Mucosa of gallbladder (tissue), 1 donor: Measurements from ENCODE around the gene SLC7A6OS. TPM values are rescaled to one million over a fixed set of nuclear protein-coding genes. Genes with fewer than 3 reads are reported as not detected.

ENCODE experiments used
- DNase-seq: peaks from one replicate; pipeline ENCODE4 v3.0.0-alpha.2; 2020; ENCODE audit warnings: low spot score
- total RNA-seq: library from RNA; stranded (reverse); gene quantifications from one replicate; pipeline ENCODE4 v1.2.1, GENCODE V29; 2021
- donor health status: DM: no; HTN: no; CAD: no.

The SLC7A6OS gene
- total RNA-seq, 1 donor from 2014 or later = 15.6 TPM

DNA sequence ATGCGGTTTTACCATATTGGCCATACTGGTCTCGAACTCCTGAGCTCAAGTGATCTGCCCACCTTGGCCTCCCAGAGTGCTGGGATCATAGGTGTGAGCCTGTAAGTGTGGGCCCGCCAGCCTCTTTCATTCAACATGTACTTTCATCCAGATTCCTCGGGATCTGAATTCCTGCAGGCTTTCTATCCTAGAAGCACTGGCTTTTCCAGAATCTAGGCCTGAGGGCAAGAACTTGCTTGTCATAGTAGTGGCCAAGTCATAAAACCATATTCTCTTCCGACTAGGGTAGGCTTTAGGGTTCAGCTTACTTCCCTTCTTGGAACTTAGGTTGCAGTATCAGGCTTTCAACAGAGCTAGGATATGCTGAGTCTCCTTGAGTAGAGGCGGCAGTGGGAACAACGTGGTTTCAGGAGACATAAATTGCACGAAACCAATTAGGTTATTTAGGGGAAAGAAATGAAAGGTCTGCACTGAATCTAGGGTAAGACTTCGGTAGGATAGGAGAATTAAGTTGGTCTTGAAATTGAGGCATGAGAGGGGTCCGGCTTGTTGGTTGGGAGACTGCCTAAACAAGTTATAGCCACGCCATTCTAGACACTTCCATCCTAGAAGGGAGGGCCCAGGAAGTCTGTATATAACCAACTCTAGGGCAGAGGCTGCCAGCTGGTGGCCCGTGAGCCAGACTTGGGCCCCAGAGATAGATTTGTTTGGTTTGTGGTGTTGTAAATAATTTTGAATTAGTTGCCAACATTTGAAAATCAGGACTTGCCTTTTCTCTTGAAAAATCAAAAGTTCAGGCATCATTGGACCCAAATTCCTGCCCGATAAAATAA, 30.8 kb downstream of the SLC7A6OS start:
- DNase-seq = no peak

DNA sequence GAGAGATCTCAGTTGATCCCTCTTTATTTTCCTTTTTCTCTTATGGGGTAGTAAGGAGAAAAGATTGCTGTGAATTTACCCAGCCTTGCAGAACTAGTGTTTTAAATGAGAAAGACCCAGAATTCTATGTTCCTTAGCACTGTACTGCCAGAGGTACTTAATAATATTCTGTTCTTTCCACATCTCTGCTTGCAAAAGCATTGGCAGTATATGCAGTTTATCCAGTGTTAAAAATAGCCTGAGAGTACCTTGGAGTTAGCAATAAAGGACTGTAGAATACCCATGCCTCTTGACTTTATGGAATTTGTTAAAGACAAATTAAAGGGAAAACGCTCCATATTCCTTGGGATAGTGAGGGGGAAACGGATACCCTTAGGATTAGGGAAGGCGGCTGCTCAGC, 34.5 kb downstream of the SLC7A6OS start:
- no peak for DNase-seq

DNA sequence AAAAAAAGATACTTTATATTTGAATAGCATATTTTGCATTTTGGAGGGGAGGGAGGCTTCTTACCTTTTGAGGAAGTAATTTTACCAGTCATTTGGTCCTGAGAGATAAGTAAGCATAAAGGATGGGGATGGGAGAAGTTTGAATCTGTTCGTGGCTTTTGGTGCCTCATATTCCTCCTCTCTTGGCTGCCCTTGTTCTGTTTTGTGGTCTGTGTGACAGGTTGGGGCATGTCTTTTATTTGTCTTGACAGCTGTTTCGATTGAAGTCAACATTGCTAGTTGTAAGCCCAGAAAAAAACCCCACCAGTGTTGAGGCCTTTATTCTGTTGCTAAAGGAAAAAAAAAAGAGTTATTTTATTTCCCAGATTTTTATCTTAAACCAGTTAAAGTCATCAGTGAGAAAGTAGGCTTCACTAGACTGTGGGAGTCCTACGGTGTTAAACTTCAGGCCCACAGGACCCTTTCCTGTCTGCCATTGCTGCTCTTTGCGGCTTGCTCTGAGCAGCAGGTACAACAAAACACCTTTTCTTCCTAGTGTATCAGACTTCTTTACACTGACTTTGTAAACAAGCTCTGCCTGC, 35.0 kb downstream of the SLC7A6OS start:
- no peak for DNase-seq

GRCh38 chr16:68274441-68274840, 36.3 kb downstream of the SLC7A6OS start:
- DNase-seq = no peak

DNA sequence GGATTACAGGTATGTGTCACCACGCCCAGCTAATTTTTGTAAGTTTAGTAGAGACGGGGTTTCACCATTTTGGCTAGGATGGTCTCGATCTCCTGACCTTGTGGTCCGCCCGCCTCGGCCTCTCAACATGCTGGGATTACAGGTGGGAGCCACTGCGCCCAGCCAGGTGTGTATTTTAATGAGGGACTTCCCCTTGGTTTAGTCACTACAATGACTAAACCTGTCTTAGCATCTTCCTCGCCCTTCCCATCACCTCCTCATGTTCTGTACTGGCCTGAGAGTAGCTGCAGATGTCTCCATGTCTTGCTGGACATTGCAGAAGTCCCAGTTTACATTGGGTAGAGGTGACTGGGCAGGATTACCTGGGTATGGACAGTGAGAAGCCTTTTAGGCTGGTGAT, 36.9 kb downstream of the SLC7A6OS start:
- no peak for DNase-seq

- DNase-seq = no peak
Measured at GRCh38 chr16:68273459-68273858, 37.3 kb downstream of the SLC7A6OS start.

- DNase-seq = no peak
Measured at GRCh38 chr16:68272507-68273209, 38.1 kb downstream of the SLC7A6OS start.

- no peak for DNase-seq
Measured at GRCh38 chr16:68270353-68270752, 40.4 kb downstream of the SLC7A6OS start.

GRCh38 chr16:68269793-68270192, 41.0 kb downstream of the SLC7A6OS start:
- DNase-seq = no peak

GRCh38 chr16:68267612-68268405, 42.9 kb downstream of the SLC7A6OS start:
- DNase-seq = no peak

DNA sequence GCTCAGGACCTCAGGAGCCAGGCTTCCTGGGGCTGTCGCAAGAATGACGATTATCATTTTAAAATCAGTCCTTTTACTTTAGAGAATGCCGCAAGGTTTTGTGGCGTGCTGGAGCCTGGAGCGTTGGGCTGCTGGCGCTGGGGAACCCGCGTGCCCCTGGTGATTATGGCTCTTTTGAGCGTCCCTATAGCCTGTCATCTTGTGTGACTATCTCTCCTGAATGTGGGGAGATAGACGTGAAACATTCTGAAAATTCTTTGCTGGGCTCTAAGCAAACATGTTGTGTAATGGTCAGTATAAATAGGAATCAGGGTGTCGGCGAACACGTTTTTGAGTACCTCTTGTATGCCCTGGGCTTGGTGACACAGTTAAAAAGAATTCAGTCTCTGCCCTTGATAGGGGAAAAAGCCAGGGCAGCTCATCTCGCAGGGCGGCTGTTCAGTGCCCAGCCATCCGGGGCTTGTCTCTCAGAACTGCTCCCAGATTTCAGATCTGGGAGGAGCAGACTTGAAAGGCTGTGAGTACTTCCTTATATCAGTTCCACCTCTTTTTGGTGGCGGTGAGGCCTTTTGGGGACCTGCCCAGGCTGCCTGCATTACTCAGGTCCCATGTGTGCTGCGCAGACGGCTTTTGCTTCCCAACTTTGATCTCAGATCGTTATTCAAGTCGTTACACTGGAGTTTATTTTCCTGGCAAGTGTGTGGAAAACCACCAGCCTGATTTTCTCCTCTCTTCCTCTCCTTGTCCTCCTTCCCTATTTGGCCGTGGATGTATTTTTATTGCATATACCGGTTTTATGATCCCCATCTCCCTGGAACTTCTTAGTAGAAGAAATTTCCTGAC, 45.4 kb downstream of the SLC7A6OS start:
- no peak for DNase-seq

DNA sequence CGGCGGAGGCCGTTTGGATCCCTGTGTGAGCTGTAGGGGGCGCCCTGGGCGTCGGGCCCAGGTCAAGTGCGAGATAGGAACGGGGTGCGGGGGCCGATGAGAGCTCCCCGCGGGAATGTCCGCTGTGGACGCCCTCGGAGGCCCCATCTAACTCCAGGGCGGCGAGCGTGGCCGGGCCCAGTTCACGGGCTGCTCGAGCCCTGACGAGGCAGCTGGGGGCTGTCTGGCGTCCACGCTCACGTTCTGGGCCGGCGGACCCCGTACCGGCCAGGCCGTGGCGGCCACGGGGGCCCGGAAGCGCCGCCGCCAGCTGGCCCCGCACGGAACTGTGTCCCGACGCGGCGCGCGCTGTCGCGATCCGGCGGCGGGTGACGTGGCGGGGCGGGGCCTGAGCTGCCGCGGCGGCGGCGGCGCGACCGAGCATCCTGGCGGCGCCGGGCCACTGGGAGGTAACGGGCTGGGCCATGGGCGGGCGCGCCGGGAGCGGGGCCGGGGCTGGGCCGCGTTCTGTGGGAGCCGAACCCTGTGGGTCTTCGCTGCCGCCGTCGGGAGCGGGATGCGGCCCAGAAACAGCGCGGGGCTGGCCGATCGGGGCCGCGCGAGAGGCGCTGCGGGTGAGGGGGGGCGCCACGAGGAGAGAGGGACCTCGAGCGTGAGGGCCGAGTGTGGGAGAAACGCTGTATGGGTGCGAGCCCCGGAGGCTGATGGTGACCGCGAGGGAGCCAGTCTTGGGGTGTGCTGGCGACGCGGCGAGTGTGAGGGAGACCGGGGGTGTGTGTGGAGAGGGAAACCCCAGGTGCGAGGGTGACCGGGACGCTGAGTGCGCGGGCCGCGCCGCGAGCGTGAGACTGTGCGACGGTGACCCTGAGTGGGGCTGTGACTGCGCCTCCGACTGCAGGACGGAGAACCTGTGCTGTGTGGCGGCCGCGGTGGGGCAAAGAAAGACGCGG, 46.3 kb downstream of the SLC7A6OS start, which contains the start of gene SLC7A6:
Gene SLC7A6 (plus strand): TSS at position 399 of the 950 bp plus-strand sequence. CDS start 10,201 bp downstream, outside the sequence.
- DNase-seq = peak; percentile 62

DNA sequence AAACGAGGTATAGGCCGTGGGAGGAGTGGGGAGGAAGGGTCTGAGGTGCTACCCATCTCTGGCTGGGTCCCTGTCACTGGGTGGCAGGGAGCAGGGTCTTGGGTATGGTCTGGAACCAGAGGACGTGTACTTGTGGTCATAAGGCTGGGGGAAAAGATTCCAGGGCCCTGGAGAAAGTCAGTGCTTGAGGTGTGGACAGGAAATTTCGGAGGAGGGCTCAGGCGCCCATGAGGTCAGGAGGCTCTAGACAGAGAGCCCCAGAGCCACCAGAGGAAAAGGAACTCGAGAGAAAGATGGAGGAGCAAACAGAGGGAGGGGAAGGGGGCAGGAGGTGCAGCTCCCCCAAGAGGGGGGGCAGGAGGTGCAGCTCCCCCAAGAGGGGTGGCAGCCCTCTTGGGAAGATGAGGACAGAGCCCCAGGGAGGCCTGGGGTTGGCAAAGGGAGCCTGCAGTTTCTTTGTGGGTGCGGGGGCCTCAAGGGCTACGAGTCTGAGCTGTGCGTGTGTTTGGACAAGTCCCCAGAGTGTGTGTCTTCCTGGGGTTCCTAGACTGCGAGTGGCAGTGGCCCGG, 47.1 kb downstream of the SLC7A6OS start:
- no peak for DNase-seq

GRCh38 chr16:68259007-68259825, 51.5 kb downstream of the SLC7A6OS start:
- DNase-seq = no peak

DNA sequence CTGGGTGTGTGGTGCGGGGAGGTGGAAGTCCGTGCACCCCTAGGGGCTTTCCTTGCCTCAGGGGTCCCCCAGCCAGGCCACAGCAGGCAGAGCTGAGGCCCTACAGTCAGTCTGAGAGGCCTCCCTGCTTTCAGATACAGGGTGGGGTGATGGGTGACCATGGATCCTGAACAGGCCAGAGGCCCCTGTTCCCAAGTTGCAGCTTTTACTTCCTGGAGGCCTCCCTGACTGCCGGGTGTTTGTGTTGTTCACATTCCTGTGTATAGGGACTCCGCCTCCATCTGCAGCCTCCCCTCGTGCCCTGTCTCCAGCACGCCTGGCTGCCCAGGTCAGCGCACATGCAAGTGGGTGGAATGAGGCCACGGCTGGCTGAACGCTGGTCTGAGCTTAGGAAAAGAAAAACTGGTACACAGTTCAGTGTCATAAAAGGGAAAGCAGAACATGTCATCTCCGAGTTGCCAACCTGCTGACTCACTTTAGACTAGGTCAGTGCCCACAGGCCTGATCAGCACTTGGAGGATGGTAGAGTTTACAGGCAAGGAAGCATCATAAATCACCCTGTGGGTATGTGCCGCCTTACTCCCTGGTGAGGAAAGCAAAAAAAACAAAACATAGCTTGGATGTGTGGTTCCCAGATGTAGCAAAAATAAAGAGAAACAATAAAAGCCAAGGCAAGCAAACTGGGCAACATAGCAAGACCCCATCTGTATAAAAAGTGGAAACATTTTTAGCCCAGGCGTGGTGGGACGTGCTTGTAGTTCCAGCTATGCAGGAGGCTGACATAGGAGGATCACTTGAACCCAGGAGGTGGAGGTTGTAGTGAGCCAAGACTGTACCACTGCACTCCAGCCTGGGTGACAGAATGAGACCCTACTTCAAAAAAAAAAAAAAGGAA, 52.6 kb downstream of the SLC7A6OS start:
- DNase-seq = no peak

DNA sequence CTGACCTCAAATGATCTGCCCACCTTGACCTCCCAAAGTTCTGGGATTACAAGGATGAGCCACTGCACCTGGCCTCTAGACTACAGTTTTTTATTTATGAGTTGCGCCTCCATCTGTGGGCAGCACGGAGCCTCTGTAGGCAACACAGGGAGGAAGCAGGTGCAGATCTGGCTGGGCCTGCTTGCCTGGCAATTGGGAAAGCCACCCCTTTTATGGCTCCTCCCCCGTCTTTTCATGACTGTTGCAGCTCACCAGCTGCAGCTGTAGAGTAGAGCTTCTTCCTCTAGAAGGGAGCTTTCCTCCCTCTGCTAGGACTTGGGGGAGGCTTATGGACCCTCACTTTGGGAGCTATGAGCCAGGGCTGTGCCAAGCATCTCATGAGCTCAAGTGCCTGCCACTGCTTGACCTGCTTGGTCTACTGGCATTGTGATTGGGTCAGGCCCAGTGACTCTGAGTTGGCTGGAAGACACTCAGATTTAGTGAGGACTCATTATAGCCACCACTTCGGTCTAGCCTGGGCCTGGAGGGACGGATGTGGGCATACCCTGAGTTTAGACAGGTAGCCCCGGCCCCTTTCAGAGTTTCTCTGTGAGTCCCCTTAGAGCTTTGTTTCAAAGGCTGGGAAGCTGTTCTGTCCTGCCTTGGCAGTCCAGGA, 53.4 kb downstream of the SLC7A6OS start:
- no peak for DNase-seq

- DNase-seq = no peak
Measured at GRCh38 chr16:68255712-68256111, 55.0 kb downstream of the SLC7A6OS start.
